ENCODE measurements around the gene CASZ1.

DNA sequence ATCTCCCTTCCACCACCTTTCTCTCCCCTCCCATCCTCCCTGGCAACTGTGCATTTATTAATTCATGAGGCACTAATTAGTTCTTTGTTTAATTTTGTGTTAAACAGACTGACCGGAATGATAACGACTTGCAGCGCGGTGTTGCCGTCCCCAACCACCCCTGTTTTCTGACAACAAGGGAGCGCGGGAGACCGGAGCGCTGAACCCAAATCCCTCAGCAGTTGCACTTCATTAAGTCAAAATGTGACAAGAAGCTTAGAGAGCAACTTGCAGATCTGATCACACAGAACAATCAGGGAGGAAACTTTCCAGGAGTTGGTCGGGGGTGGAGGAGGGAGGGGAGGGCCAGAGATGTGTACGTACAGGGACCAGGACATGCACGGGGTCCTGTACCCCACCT lies 89.2 kb downstream of the CASZ1 start:
- TF ChIP-seq CTCF (IDR thresholded peaks at IDR 0.05) = no peak
- TF ChIP-seq EZH2 (IDR thresholded peaks at IDR 0.05) = no peak
- TF ChIP-seq EZH2phosphoT487 (IDR thresholded peaks at IDR 0.05) = no peak

Data from neural progenitor cell (in vitro differentiated cells).